GM10847 (cell line): ENCODE measurements around the gene RNF166.

Experiments
- POLR2A ChIP-seq: IDR thresholded peaks from 2 replicates; pipeline ENCODE4 v1.6.1; 2011; ENCODE audit not compliant: insufficient read length; ENCODE audit errors: extremely low read depth

Gene RNF166

GRCh38 chr16:88743693-88744576, 37.7 kb upstream of the RNF166 start:
- TF ChIP-seq POLR2A = no peak

- TF ChIP-seq POLR2A = no peak
These were observed 36.8 kb upstream of the RNF166 start for GRCh38 chr16:88742896-88743605.

GRCh38 chr16:88741368-88741767, 35.2 kb upstream of the RNF166 start:
- TF ChIP-seq POLR2A = no peak

GRCh38 chr16:88740727-88741055, 34.5 kb upstream of the RNF166 start:
- TF ChIP-seq POLR2A = no peak

DNA sequence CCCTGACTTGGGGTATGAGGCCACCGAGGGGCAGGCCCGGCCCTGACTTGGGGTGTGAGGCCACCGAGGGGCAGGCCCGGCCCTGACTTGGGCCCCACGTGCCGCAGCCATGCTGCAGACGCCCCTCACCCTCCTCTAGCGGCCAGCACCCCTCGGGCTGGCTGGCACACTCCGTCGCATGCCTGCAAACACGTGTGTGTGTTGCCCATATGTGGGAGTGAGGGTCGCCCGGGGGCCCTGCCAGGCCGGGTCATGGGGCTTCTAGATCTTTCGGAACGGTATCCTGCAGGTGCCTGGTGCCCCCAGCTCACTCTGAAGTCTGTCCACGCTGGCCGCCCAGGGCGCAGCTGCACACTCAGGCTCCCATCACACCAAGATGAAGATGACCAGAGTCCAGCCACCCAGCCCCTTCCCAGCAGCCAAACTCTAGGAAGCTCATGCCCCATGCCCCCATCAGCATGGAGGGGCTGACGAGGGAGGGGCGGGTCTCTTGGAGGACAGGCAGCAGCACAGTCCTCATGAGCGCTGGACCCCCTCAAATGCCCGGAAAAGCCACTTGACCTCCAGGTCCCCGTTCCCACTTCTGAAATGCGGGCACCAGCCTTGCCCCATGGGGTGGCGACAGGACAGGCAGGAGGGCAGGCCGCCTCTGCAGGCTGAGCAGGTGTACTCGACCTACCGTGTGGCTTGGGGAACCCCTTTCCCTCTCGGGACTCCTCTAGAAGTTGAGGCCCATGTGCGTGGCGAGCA, 33.9 kb upstream of the RNF166 start:
- no peak for TF ChIP-seq POLR2A

DNA sequence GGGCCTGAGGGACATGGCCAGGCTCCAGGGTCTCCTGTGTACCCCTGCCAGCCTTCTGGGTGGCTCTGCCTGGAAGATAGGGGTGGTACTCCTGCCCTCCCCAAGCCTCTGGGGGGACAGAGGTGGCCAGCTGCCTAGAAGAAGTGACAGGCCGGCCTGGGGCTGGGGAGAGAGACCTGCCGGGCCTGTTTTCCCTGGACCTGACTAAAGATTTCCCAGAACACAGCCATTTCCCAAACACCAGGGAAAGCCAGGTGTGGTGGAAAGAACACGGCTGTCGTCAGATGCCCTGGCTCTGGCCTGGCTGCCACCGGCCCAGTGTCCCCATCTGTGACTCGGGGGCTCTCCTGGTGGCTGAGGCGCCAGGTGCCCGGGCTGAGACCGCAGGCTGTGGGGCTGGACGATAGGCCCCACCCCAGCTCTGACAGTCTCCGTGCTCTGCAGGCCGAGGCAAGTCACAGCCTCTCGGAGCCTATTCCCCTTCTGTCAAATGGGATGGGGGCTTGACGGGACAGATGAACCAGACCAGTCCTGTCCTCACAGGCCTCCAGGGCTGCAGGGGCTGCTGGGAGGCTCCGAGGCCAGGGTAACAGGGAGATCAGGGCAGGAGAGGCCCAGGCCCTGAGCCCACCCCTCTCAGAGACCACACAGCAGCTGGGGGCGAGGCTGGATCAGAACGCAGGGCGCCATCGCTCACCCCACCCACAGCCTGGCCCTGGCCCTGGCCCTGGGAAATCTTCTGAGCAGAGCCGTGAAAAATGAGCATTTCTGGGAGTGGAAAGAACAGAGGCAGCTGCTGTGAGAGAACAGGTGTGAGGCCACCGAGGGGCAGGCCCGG, 33.1 kb upstream of the RNF166 start:
- TF ChIP-seq POLR2A = no peak

DNA sequence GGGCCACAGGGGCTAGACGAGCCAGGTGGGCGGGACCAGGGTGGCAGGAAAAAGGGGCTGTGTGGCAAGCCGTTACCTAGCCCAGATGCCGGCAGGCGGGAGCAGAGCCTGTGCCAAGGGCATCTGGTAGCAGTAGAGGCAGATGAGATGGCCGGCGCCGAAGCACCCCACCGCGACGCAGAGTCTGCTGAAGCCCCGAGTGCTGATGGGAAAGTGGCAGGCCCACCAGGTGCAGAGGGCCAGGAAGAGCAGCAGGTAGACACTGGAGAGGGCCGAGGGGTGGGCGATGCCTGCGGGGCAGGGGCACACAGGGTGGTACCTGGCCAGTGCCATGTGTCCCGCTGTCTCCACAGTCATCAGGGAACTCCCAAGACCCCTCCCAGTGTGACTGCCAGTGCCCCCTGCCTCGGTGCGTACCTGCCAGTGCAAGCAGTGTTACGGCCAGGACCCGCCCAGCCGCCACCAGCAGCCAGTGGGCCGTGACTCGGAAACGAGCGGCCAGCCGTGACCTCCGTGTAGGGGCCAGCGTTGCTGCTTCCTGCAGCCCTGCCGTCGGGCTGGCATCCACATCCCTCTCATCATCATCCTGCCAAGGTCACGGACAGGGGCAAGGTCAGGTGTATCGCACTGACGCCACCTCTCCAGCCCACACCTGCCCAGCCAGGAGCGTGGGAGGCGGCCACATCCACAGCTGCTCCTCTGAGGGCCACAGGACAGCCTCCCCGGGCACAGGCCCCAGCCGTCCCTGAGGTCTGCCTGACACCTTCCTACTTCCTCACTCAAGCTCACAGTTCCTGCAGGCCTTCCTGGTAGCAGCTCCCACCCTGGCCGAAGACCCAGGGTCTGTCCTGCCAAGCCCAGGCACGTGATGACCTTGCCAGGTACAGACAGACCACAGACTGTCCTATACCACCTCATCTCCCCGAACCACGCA, 32.2 kb upstream of the RNF166 start:
- TF ChIP-seq POLR2A = no peak

- TF ChIP-seq POLR2A = no peak
These were observed 31.3 kb upstream of the RNF166 start for GRCh38 chr16:88737298-88738150.

GRCh38 chr16:88736496-88736895, 30.3 kb upstream of the RNF166 start:
- no peak for TF ChIP-seq POLR2A

DNA sequence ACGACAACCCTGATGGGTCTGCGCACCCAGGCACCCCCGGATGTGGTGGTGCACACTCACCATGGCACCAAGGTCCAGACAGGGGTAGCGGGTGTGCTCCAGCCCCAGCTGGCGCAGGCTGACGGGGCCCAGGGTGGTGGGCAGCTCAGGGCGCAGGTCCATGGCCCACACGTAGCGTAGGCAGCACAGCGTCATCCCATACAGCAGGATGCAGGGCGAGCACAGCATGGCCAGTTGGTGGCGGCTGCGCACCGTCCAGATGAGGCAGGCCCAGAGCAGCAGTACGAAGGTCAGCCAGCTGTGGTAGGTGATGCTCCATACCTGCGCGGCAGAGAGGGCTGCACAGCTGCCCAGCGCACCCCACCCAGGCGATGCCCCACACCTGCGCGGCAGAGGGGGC, 29.9 kb upstream of the RNF166 start:
- TF ChIP-seq POLR2A = no peak

- TF ChIP-seq POLR2A = no peak
These were observed 29.4 kb upstream of the RNF166 start for GRCh38 chr16:88735616-88736015.

DNA sequence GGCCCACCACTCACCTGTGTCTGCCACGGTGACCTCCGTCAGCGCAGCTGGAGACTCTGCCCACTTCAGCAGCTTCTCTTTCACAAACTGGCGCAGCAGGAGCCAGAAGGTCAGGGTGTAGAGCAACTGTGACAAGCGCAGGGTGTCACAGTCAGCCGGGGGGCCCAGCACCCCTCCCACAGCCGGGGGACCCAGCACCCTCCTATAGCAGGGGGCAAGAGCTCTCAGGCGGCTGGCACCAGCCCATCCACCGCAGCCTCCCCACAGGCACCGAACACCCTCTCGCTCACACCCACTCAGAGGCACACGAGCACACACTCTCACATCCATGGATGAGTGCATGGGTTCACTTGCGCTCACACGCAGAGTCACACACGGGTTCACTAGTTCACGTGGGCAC, 28.9 kb upstream of the RNF166 start:
- no peak for TF ChIP-seq POLR2A

DNA sequence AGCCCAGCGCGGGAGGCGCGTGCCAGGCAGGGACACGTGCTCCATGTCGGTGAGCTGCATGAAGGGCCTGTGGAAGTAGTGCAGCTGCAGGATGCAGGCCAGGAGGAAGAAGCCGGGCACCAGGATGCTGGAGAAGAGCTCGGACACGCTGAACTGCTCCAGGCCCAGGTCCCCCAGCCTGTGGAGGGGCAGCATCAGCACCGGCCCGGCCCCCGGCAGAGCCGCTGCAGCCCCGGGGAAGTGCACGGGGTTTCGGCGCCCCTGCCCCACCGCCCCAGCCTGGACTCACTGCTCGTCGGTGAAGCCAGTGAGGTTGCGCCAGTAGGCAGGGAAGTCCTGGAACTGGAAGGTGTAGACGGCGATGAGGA, 28.1 kb upstream of the RNF166 start:
- TF ChIP-seq POLR2A = no peak

DNA sequence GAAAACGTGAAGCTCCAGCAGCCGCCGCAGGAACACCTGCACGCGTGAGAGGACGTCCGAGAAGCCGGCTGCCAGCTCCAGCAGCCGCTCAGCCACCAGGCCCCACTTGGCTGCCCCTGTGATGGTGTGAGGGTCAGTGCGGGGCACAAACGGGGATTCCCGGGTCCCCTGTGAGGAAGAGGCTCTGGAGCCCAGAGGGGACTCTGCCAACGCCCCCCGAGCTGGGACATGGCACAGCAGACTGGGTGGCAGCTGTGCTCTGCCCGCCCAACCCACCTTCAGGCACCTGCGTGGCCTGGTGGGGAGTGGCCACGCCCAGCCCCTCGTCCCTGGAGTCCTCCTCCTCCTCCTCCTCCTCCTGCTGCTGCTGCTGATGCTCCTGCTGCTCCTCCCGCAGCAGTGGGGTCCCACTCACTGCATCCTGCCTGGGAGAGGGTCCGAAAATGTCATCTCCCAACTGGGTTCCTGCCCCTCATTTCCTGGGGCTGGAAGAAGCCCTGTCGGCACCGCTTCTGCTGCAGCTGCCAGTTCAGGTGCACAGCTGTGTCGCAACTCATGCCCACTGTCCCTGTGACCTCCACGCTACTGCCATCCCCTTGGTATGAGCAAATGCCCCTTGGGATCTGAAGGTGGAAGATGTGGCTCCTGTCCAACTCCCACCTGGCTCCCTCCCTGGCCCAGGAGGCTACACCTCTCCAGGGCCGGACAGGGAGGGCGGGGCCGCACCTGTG, 27.6 kb upstream of the RNF166 start:
- no peak for TF ChIP-seq POLR2A
